CD4-positive, alpha-beta T cell treated with Interleukin-2 at 100 ng/mL for 4 hours (primary cell): Measurements from ENCODE around the gene AARSD1.
"Not testable (repeated sequence)": the region's sequence is repeated elsewhere in the genome, so short reads cannot be mapped to it uniquely, and the experiment has no call there.

ENCODE experiments used
- DNase-seq: peaks from one replicate; pipeline ENCODE4 v3.0.0-alpha.2; 2020; ENCODE audit warnings: low spot score

AARSD1 gene

DNA sequence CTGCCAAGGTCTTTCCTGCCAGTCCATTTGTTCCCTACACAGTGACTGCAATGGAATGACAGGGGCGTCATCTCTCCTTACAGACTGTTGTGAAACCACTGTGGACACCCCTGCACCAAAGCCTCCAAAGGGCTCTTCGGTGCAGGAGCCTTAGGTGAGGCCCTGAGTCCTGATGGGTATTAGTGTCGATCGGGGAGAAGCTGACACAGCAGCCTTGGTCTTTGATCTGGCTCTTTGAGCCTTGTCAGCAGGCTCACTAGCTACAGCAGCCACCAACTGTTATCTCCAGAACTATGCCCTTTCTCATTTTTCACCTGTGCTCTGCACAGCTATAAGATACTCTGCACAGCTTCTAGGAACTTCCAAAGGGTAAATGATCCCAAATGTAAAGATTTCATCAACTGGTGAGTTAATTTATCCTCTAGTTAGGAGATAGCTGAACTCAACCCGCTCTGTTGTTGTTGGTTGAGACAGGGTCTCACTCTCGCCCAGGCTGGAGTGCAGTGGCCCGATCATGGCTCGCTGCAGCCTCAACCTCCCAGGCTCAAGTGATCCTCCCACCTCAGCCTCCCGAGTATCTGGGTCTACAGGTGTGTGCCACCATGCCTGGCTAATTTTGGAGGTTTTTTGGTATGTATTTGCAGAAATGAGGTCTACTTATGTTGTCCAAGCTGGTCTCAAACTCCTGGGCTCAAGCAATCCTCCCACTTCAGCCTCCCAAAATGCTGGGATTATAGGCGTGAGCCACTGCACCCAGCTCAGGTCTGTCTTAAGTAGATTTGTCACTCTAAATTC, 44.0 kb downstream of the AARSD1 start:
- DNase-seq: no peak

DNA sequence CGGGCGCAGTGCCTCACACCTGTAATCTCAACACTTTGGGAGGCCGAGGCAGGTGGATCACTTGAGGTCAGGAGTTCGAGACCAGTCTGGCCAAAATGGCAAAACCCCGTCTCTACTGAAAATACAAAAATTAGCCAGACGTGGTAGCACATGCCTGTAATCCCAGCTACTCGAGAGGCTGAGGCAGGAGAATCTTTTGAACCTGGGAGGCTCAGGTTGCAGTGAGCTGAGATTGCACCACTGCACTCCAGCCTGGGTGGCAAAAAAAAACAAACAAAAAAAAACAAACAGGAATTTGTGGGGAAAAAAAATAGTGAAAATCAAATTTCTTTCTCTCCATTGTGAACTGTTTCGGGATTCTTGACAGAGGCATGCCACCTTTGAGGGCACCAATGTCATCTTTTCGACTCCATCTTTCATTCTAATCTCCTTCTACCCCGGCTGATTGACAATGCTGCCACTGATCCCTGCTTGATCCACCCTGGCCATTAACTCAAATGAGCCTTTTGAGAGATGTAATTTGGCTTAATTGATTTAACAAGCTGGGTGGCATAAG, 44.7 kb downstream of the AARSD1 start:
- DNase-seq: not testable (repeated sequence)

DNA sequence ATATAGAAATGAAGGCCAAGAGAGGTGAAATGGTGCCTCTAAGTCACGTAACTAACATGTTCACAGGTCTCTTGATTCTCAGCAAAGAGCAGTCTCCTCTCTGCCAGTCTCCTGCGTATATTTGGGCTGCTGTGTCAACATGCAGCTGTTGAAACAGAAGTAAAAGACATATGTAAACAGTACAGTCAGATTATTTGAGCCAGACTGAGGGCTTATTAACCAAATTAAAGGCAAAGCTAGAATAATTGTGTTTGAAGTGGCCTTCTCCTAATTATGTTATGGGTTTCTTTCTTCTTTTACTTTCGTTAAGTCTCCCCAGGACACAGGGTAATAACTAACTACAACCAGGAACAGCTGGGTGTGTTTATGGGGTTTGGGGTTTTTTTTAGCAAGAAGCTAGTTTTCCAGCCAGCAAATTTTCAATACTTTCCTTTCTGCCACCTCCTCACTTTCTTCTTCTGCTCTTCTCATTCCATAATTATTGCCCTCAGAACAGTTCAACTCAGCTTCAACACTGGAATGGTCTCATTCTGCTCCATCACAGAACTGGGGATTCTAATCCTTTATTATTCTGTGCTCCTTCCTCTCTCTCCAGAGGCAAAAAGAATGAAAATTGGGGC, 45.2 kb downstream of the AARSD1 start:
- DNase-seq: no peak

DNA sequence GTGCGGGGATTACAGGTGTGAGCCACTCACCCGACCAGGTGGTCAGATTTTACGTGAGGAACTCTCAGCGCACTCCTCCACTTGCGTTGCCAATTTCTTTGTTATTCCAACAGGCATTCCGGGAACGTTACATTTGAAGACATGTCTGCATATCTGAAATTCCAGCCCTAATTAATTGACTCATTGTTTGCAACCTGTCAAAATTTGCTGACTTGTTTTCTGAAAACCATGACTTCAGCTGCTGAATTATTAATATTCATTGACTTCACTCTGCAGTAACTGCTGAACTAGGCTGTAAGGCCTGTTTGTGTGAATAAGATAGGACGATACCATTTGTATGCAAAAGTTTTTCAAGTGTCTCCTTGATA, 47.0 kb downstream of the AARSD1 start:
- no peak for DNase-seq

DNA sequence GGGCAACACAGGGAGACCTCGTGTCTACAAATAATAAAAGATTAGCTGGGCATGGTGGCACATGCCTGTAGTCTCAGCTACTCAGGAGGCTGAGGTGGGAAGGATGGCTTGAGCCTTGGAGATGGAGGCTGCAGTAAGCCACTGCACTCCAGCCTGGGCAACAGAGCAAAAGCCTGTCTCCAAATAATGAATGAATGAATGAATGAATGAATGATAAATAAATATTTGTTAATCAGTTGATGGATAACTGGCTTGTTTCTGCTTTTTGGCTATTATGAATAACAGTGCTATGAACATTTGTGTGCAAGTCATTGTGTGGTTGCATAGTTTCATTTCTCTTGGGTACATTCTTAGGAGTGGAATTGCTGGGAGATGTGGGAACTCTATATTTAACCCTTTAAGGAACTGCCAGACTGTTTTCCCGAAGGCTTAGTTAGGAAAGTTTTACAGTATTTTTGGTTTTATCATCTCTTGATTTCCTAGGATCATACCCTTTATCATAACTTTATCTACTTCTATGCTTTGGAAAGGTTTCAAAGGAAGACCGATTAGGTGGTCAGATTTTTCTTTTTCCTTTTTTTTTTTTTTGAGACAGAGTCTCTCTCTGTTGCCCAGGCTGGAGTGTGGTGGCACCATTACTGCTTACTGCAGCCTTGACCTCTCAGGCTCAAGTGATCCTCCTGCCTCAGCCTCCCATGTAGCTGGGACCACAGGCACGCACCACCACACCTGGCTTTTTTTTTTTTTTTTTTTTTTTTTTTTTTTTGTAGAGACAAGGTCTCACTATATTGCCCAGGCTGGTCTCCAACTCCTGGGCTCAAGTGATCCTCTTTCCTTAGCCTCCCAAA, 47.6 kb downstream of the AARSD1 start:
- DNase-seq: not testable (repeated sequence)

DNA sequence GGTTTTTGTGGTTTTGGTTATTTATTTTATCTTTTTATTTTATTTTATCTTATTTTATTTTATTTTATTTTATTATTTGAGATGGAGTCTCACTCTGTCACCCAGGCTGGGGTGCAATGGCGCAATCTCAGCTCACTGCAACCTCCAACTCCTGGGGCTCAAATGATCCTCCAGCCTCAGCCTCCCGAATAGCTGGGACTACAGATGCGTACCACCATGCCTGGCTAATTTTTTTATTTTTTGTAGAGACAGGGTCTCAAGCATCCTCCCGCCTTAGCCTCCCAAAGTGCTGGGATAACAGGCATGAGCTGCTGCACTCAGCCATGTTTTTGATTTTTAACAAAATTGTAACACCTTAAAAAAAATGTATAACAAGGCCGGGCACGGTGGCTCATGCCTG, 49.0 kb downstream of the AARSD1 start:
- DNase-seq: not testable (repeated sequence)

DNA sequence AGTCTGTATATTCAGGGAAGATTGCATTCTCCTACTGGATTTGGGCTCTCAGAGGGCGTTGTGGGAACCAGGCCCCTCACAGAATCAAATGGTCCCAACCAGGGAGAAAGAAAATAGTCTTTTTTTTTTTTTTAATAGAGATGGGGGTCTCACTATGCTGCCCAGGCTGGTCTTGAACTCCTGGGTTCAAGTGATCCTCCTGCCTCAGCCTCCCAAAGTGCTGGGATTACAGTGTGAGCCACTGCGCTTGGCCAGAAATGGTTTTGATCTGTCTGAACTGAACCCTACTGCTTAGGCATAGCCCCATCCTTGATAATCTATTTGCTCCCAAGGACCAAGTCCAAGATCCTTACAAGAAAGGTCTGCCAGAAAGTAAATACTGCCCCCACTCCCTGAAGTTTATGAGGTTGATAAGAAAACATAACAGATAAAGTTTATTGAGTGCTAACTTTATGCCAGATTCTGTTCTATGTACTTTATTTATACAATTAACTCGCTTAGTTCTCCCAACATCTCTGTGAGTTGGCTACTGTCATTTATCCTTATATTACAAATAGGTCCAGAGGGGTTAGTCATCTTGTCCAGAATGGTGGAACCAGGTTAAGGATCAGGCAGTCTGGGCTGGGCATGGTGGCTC, 50.2 kb downstream of the AARSD1 start:
- no peak for DNase-seq

DNA sequence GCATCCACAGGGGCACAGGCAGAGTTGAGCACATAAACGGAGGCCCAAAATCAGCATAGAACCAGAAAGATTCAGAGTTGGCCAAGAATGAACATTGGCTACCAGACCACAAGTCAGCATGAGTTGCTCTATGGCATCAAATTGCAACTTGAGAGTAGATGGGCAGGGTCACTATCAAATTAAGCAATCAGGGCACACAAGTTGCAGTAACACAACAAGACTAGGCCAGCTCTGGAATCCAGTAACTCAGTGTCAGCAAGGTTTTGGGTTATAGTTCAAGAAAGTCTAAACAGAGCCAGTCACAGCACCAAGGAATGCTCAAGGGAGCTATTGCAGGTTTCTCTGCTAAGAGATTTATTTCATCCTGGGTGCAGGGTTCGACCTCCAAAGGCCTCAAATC, 50.7 kb downstream of the AARSD1 start:
- DNase-seq: no peak

DNA sequence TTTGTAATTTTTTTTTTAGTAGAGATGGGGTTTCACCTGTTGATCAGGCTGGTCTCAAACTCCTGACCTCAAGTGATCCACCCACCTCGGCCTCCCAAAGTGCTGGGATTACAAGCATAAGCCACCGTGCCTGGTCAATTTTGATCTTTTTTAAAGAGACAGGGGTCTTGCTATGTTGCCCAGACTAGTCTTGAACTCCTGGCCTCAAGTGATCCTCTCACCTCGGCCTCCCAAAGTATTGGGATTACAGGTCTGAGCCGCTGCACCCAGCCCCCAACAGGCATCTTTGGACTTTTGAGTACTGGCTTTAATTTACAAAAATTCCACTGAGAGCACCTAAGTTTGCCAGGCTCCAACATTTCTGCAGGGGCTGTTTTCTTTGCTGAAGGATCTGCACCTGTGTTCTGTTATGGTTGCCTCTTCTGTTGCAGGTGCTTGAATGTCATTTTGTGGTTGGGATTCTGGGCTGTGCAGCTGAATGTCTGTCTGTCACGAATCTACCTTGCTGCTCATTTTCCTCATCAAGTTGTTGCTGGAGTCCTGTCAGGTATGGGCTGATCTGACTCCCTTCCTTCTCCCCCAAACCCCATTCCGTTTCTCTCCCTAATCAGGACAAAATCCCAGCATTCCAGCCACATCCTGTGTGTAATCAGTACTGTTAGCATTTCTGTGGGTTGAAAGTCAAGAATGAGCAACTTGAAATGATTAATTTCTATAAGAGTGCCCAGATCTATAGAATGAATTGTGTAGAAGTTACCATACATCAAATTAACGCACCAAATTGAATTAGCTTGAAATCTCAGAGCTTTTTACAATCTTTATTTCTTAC, 55.2 kb downstream of the AARSD1 start:
- no peak for DNase-seq

DNA sequence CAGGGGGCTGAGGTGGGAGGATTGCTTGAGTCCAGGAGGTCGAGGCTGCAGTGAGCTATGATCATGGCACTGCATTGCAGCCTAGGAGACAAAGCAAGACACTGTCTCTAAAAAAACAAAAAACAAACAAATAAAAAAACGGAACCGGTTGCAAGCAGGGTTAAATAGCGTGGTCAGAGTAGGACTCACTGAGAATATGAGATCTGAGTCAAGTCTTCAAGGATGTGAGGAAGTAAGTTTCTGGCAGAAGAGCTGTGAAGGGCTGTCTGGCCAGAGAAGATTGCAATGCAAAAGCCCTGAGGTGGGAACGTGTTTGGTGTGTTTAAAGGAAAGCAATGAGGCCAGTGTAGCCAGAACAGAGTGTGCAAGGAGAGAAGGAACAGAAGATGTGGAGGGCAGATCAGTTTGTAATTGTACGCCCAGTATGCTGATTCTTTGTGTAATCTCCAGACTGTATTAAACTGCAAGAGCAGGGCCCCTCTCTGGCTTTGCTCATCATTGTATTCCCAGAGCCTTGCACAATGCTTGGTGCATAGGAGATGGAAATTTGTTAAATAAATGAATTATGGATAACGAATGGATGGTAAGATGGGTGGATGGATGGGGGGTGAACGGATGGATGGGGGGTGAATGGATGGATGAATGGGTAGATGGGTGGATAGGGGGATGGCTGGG, 57.3 kb downstream of the AARSD1 start:
- DNase-seq: no peak

DNA sequence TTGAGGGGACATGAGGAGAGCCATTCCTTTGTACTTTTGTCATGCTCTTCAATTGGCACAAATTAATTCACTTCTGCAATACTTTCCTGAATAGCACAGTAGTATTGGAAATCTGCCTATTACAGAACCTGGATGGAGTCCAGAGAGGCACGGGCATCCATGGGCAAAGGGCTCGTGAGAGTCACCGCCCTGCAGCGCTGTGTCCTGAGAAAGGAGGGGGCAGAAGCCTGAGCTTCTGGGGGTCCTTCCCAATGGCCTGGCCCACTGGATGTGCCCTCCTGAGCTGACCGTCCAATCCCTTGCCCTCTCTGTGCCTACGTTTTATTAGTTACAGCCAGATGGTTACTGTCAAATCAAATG, 60.2 kb downstream of the AARSD1 start:
- DNase-seq: no peak

DNA sequence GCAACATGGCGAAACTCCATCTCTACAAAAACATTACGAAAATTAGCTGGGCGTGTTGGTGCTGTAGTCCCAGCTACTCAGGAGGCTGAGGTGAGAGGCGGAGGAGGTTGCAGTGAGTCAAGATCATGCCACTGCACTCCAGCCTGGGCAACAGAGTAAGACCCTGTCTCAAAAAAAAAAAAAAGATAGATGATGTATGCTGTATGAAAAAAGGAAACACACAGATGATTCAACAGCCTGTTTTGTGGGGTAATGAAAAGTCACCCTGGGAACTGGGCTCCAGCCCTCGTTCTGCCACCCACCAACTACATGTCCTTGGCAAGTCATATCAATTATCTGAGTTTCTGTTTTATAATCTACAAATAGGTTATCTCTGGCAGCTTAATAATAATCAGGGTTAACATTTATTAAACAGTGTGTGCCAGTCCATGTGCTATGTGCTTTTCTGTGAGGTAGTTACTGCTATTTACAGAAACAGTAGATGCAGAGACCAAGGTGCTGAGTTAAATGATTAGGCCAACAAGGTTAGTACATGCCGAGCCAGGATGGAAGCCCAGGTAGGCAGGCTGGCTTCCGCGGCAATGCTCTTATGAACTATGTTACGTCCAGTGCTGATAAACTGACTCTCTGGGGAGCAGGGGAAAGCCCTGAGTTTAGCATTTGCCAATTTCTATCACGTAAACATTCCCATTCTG, 62.6 kb downstream of the AARSD1 start:
- DNase-seq: no peak
